Measurements from ENCODE around the gene KIFAP3. TPM values are rescaled to one million over a fixed set of nuclear protein-coding genes. Genes with fewer than 3 reads are reported as not detected.

KIFAP3 gene
- total and polyA plus RNA-seq, 4 donors, result 4.5 to 11.1 (median 6.9) TPM

- TF ChIP-seq, protein P1, sequence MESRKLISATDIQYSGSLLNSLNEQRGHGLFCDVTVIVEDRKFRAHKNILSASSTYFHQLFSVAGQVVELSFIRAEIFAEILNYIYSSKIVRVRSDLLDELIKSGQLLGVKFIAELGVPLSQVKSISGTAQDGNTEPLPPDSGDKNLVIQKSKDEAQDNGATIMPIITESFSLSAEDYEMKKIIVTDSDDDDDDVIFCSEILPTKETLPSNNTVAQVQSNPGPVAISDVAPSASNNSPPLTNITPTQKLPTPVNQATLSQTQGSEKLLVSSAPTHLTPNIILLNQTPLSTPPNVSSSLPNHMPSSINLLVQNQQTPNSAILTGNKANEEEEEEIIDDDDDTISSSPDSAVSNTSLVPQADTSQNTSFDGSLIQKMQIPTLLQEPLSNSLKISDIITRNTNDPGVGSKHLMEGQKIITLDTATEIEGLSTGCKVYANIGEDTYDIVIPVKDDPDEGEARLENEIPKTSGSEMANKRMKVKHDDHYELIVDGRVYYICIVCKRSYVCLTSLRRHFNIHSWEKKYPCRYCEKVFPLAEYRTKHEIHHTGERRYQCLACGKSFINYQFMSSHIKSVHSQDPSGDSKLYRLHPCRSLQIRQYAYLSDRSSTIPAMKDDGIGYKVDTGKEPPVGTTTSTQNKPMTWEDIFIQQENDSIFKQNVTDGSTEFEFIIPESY (IDR thresholded peaks at IDR 0.05), result no peak
- TF ChIP-seq MAX (IDR thresholded peaks at IDR 0.05) (no peak), NR2F2 (IDR thresholded peaks at IDR 0.05) (no peak), HNF4A (conservative IDR thresholded peaks at IDR 0.05) (no peak), HNF4G (IDR thresholded peaks at IDR 0.05) (no peak), TAF1 (conservative IDR thresholded peaks at IDR 0.05) (no peak), EGR1 (IDR thresholded peaks at IDR 0.05; ENCODE audit: low read depth in 2 of 2) (no peak), RXRA (IDR thresholded peaks at IDR 0.05) (no peak), JUND (IDR thresholded peaks at IDR 0.05) (no peak), SP1 (IDR thresholded peaks at IDR 0.05) (no peak), FOXA1 (IDR thresholded peaks at IDR 0.05) (no peak)
- TF ChIP-seq, protein P2, sequence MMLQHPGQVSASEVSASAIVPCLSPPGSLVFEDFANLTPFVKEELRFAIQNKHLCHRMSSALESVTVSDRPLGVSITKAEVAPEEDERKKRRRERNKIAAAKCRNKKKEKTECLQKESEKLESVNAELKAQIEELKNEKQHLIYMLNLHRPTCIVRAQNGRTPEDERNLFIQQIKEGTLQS (IDR thresholded peaks at IDR 0.05), result no peak
Measured at GRCh38 chr1:170044187-170044586, 30.3 kb downstream of the KIFAP3 start (continued).

DNA sequence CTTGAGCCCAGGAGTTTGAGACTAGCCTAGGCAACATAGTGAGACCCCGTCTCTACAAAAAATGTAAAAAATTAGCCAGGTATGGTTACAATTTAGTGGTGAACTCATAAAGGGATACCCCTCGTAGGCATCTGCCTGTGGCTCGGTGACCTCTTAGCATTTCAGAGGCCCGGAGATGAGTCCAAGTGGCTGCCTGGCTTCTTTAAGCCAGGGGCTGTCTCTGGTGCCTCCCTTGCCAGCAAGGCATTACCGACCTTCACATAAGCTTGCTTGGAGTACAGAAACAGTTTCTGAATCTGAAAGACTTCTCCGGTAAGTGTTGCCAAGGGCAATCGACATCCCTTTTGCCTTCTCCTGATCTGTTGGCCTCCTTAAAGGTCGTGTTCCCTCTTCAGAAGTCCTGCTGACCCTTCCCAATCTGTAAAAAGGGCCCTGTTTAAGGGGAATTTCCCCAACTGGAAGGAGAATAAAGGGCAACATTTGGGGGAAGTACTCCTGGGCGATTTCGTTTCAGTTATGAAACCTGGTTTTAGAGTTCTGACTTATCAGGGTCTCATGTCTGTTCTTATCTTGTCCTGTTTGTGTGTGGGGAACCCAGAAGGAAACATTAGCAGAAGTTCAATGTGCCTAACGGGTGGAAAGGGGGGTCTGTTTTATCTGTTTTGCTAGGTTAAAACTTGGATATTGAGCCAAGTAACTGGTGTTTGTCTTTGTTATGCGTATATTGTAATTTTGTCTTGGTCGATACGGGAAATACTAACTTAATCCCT lies 32.9 kb downstream of the KIFAP3 start:
- H3K4me3 ChIP-seq (ENCODE audit: low read depth in 1 of 3, low read length in 3 of 3), result no peak overlapping the region
- H3K27me3 ChIP-seq (ENCODE audit: control insufficient read depth in 4 of 4, insufficient read depth in 4 of 4, low read length in 3 of 4), result no peaks in the 10 kb centered on the region
- 94% methylated on average over 14 of the region's 14 CpGs for WGBS
- peaks cover 0 to 9% (median 0%) of the 10 kb centered on the region in 4 donors for H3K36me3 ChIP-seq (ENCODE audit: control insufficient read depth in 4 of 4, insufficient read depth in 3 of 4, low read depth in 1 of 4, low read length in 3 of 4)
- TF ChIP-seq, protein P1 (IDR thresholded peaks at IDR 0.05), result no peak
- no peak for TF ChIP-seq FOXA1 (IDR thresholded peaks at IDR 0.05)
- no peak for TF ChIP-seq RXRA (IDR thresholded peaks at IDR 0.05)
- TF ChIP-seq EGR1 (IDR thresholded peaks at IDR 0.05; ENCODE audit: low read depth in 2 of 2), result no peak
- TF ChIP-seq, protein P3, sequence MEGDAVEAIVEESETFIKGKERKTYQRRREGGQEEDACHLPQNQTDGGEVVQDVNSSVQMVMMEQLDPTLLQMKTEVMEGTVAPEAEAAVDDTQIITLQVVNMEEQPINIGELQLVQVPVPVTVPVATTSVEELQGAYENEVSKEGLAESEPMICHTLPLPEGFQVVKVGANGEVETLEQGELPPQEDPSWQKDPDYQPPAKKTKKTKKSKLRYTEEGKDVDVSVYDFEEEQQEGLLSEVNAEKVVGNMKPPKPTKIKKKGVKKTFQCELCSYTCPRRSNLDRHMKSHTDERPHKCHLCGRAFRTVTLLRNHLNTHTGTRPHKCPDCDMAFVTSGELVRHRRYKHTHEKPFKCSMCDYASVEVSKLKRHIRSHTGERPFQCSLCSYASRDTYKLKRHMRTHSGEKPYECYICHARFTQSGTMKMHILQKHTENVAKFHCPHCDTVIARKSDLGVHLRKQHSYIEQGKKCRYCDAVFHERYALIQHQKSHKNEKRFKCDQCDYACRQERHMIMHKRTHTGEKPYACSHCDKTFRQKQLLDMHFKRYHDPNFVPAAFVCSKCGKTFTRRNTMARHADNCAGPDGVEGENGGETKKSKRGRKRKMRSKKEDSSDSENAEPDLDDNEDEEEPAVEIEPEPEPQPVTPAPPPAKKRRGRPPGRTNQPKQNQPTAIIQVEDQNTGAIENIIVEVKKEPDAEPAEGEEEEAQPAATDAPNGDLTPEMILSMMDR (IDR thresholded peaks at IDR 0.05; ENCODE audit: low read depth, low read length, missing input control), result no peak
- TF ChIP-seq HNF4G (IDR thresholded peaks at IDR 0.05), result no peak
- TF ChIP-seq RAD21 (IDR thresholded peaks at IDR 0.05), result no peak
- TF ChIP-seq MAX (IDR thresholded peaks at IDR 0.05), result no peak
- no peak for TF ChIP-seq FOXA2 (IDR thresholded peaks at IDR 0.05)
- TF ChIP-seq GABPA (IDR thresholded peaks at IDR 0.05 in 1 of 2, conservative IDR thresholded peaks at IDR 0.05 in 1 of 2), result no peak
- TF ChIP-seq REST (IDR thresholded peaks at IDR 0.05), result no peak
- H3K4me1 ChIP-seq (ENCODE audit: control insufficient read depth in 4 of 4, insufficient read depth in 4 of 4, low read length in 3 of 4), result no peaks in the 10 kb centered on the region
- DNase-seq (ENCODE audit: low spot score), result no peak
- H3K9ac ChIP-seq (ENCODE audit: low read depth in 1 of 2, low read length in 2 of 2), result no peak overlapping the region
- no peak overlapping the region for H3K27ac ChIP-seq (ENCODE audit: low read depth in 1 of 2, low read length in 2 of 2)
- no peaks in the 10 kb centered on the region for H3K9me3 ChIP-seq (ENCODE audit: control insufficient read depth in 4 of 4, low read length in 3 of 4)
